ENCODE measurements around the gene GSTM3.
A peak's percentile ranks its signal among the peaks of the same experiment; 100 is the strongest.

Gene GSTM3

GRCh38 chr1:109740615-109741373 is at the start of gene GSTM3:
GSTM3 (minus strand) TSS chr1:109741038; CDS start chr1:109740287, 751 bp downstream.
- DNase-seq, result no peak

GRCh38 chr1:109790329-109790728 is 49.5 kb upstream of the GSTM3 start:
- DNase-seq, result no peak

GRCh38 chr1:109789551-109790180 is 48.8 kb upstream of the GSTM3 start:
- DNase-seq, result no peak

GRCh38 chr1:109788695-109789521 is 48.1 kb upstream of the GSTM3 start:
- no peak for DNase-seq

GRCh38 chr1:109787845-109788601 is 47.2 kb upstream of the GSTM3 start:
- no peak for DNase-seq

GRCh38 chr1:109787211-109787844 is 46.5 kb upstream of the GSTM3 start:
- no peak for DNase-seq

- DNase-seq, result no peak
These were observed 45.7 kb upstream of the GSTM3 start for GRCh38 chr1:109786531-109787021.

- no peak for DNase-seq
These were observed 45.3 kb upstream of the GSTM3 start for GRCh38 chr1:109786112-109786480.

- DNase-seq, result no peak
These were observed 44.7 kb upstream of the GSTM3 start for GRCh38 chr1:109785446-109786111.

GRCh38 chr1:109784551-109785252 is 43.9 kb upstream of the GSTM3 start:
- no peak for DNase-seq

GRCh38 chr1:109783436-109783835 is 42.6 kb upstream of the GSTM3 start:
- peak; percentile 51 for DNase-seq

- no peak for DNase-seq
These were observed 42.1 kb upstream of the GSTM3 start for GRCh38 chr1:109782927-109783326.

GRCh38 chr1:109782514-109782913 is 41.7 kb upstream of the GSTM3 start:
- DNase-seq, result peak; percentile 80

- no peak for DNase-seq
These were observed 41.0 kb upstream of the GSTM3 start for GRCh38 chr1:109781806-109782205.

GRCh38 chr1:109780982-109781381 is 40.1 kb upstream of the GSTM3 start:
- DNase-seq, result no peak

- DNase-seq, result no peak
These were observed 37.3 kb upstream of the GSTM3 start for GRCh38 chr1:109777980-109778625.

GRCh38 chr1:109777436-109777835 is 36.6 kb upstream of the GSTM3 start:
- no peak for DNase-seq

- peak; percentile 86 for DNase-seq
These were observed 36.1 kb upstream of the GSTM3 start for GRCh38 chr1:109776911-109777310.

GRCh38 chr1:109776206-109776835 is 35.5 kb upstream of the GSTM3 start:
- DNase-seq, result no peak

GRCh38 chr1:109775398-109775797 is 34.6 kb upstream of the GSTM3 start:
- DNase-seq, result peak; percentile 40
